MM.1S (cell line): ENCODE results near the gene PDZRN3.

ENCODE experiments used
- CTCF ChIP-seq: fragments of 300-600 bp; sonication (generic); IDR thresholded peaks from 2 replicates; pipeline ENCODE4 v1.5.1; 2016; ENCODE audit warnings: antibody characterized with exemption, low read length, mixed read lengths
- EZH2 ChIP-seq: fragments of 300-600 bp; sonication (generic); optimal IDR thresholded peaks from 2 replicates; pipeline ENCODE3; 2017; ENCODE audit warnings: low read depth, mild to moderate bottlenecking, antibody characterized with exemption, low read length, mixed read lengths
- EZH2phosphoT487 ChIP-seq: fragments of 300-600 bp; sonication (generic); IDR thresholded peaks from 2 replicates; pipeline ENCODE4 v1.6.1; 2018; ENCODE audit warnings: antibody characterized with exemption, low read length

- TF ChIP-seq CTCF (no peak), EZH2 (no peak), EZH2phosphoT487 (no peak)
Observed at GRCh38 chr3:73409138-73409763, 215.5 kb downstream of the PDZRN3 start.
